GM12875 (cell line): ENCODE data around the gene SMAP2.

Source experiments
- H3K4me3 ChIP-seq: one replicate; pipeline ENCODE4 v1.5.1; 2011; ENCODE audit warnings: low read depth, low read length, control low read depth
- TF ChIP-seq, protein P1 (sequence below): IDR thresholded peaks from 2 replicates; pipeline ENCODE4 v1.5.1; 2011; ENCODE audit warnings: low read depth, mild to moderate bottlenecking, control low read depth, inconsistent platforms, low read length, moderate library complexity, borderline replicate concordance; ENCODE audit not compliant: insufficient read depth

The SMAP2 gene

GRCh38 chr1:40389322-40389803 lies 15.8 kb downstream of the SMAP2 start:
- H3K4me3 ChIP-seq: no peak overlapping the region
- TF ChIP-seq, protein P1, sequence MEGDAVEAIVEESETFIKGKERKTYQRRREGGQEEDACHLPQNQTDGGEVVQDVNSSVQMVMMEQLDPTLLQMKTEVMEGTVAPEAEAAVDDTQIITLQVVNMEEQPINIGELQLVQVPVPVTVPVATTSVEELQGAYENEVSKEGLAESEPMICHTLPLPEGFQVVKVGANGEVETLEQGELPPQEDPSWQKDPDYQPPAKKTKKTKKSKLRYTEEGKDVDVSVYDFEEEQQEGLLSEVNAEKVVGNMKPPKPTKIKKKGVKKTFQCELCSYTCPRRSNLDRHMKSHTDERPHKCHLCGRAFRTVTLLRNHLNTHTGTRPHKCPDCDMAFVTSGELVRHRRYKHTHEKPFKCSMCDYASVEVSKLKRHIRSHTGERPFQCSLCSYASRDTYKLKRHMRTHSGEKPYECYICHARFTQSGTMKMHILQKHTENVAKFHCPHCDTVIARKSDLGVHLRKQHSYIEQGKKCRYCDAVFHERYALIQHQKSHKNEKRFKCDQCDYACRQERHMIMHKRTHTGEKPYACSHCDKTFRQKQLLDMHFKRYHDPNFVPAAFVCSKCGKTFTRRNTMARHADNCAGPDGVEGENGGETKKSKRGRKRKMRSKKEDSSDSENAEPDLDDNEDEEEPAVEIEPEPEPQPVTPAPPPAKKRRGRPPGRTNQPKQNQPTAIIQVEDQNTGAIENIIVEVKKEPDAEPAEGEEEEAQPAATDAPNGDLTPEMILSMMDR: no peak

DNA sequence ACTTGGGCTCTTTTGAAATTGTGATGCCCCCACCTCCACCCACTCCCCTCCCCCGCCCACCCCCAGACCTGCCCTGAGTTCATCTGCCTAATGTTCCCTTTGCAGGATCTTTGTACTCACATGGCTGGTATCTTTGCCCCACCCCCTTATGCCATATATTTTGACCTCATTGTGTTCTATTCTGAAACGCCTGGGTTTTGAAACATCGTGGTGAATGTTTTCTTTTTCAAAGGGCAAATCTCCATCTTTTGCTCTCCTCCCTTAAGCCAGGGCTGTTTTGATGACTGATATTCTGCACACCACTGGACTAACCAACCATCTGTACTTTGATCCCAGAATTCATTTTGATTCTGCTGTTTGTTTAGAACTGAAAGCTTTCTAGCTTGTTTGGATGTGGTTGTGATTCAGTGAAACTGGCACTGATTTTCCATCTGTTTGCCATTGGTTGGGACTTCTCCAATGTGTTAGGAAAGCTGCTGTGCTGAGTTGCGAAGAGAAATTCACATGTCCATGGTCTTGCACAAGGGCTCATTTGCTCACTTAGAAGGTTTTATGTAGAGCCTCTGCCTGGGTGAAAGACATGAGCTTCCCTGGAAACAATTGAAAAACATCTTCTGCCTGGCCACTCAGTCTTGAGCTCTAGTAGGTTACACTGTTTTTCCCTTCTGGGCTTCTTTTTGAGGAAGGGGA lies 16.5 kb downstream of the SMAP2 start:
- TF ChIP-seq, protein P1: no peak
- H3K4me3 ChIP-seq: no peak overlapping the region

- no peak overlapping the region for H3K4me3 ChIP-seq
- TF ChIP-seq, protein P1: no peak
Measured at GRCh38 chr1:40390857-40391256, 17.3 kb downstream of the SMAP2 start.

- H3K4me3 ChIP-seq: no peak overlapping the region
- TF ChIP-seq, protein P1: no peak
Measured at GRCh38 chr1:40391688-40392145, 18.2 kb downstream of the SMAP2 start.

- TF ChIP-seq, protein P1: no peak
- no peak overlapping the region for H3K4me3 ChIP-seq
Measured at GRCh38 chr1:40392221-40392620, 18.7 kb downstream of the SMAP2 start.

DNA sequence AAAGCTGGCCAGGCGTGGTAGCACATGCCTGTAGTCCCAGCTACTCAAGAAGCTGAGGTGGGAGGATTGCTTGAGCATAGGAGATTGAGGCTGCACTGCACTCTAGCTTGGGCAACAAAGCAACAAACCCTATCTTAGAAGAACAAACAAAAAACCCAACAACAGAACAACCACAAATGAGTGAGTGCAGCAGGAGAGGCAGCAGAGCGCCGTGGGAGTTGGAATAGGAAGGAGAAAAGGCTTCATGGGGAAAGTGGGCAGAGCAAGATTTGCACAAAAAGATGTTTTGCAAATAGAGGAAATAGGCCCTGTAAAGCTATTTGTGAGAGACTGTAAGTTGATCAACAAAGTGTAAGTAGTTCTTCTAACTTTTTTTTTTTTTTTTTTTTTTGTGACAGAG lies 19.6 kb downstream of the SMAP2 start:
- TF ChIP-seq, protein P1: no peak
- H3K4me3 ChIP-seq: no peak overlapping the region
